Measurements from ENCODE around the gene RYR1. TPM values are rescaled to one million over a fixed set of nuclear protein-coding genes. Genes with fewer than 3 reads are reported as not detected.
"Not testable (repeated sequence)": the region's sequence is repeated elsewhere in the genome, so short reads cannot be mapped to it uniquely, and the experiment has no call there.

Gene RYR1
- total RNA-seq, 2 donors from 2014 or later = 0.33 to 1.0 TPM

DNA sequence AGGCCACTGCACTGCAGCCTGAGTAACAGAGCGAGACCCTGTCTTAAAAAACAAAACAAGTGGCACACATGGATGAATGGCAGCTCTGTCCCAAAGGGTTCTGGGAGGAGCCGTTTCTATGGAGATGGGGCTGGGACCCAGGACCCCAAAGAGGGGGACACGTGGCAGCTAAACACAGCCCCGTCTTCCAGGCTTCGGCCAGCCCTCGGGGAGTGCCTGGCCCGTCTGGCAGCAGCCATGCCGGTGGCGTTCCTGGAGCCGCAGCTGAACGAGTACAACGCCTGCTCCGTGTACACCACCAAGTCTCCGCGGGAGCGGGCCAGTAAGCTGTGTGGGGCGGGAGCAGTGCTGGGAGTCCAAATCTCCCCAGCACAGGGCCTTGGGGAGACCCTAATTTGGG, 82.4 kb downstream of the RYR1 start:
- TF ChIP-seq, protein P1, sequence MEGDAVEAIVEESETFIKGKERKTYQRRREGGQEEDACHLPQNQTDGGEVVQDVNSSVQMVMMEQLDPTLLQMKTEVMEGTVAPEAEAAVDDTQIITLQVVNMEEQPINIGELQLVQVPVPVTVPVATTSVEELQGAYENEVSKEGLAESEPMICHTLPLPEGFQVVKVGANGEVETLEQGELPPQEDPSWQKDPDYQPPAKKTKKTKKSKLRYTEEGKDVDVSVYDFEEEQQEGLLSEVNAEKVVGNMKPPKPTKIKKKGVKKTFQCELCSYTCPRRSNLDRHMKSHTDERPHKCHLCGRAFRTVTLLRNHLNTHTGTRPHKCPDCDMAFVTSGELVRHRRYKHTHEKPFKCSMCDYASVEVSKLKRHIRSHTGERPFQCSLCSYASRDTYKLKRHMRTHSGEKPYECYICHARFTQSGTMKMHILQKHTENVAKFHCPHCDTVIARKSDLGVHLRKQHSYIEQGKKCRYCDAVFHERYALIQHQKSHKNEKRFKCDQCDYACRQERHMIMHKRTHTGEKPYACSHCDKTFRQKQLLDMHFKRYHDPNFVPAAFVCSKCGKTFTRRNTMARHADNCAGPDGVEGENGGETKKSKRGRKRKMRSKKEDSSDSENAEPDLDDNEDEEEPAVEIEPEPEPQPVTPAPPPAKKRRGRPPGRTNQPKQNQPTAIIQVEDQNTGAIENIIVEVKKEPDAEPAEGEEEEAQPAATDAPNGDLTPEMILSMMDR (IDR thresholded peaks at IDR 0.05) = no peak
- TF ChIP-seq POLR2A (IDR thresholded peaks at IDR 0.05) = no peak
- DNase-seq = no peak

DNA sequence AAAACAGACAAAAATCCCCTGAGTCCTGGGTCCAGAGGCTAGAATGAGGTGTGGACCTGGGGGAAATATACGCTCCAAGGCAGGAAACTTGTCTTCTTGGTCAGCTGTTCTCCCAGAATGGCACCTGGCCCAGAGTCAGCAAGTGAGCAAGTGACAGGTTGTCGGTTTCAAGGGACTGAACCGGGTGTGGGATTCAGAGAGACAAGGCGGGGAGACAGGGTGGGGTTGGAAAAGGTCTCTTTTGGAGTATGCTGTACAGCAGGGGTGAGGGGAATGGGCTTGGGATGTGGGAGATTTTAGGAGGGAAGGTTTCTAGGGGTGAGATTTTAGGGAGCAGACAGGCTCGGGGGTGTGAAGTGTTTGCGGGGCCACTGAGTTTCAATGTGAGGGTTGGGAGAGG, 83.3 kb downstream of the RYR1 start:
- H3K9me3 ChIP-seq = no peaks in the 10 kb centered on the region
- ATAC-seq (no peak), DNase-seq (no peak)
- WGBS, 2 donors = 62 to 71% methylated on average over 6 of the region's 6 CpGs
- no peaks in the 10 kb centered on the region for H3K27me3 ChIP-seq
- no peak overlapping the region for H3K4me3 ChIP-seq
- no peak overlapping the region for H3K27ac ChIP-seq
- no peaks in the 10 kb centered on the region for H3K36me3 ChIP-seq (replicated peaks in 1 of 2; ENCODE audit: insufficient read depth in 1 of 2, low read depth in 2 of 2)
- H3K4me1 ChIP-seq = peaks cover 7% of the 10 kb centered on the region
- intact Hi-C loops (cut with DNase I) = loop anchor here (10.0 kb wide), 1 partner anchor 118 kb away; no protein-coding TSS in a partner anchor
- TF ChIP-seq, protein P1 (IDR thresholded peaks at IDR 0.05) = no peak
- TF ChIP-seq POLR2A (IDR thresholded peaks at IDR 0.05) = no peak

More for the DNA sequence above, 82.4 kb downstream of the RYR1 start:
- WGBS, 2 donors = 72 to 94% methylated on average over 7 to 17 of the region's 17 CpGs
- H3K9me3 ChIP-seq = no peaks in the 10 kb centered on the region
- intact Hi-C loops (cut with DNase I) = loop anchor here (10.0 kb wide), 1 partner anchor 119 kb away; no protein-coding TSS in a partner anchor
- ATAC-seq = no peak
- H3K36me3 ChIP-seq (replicated peaks in 1 of 2; ENCODE audit: insufficient read depth in 1 of 2, low read depth in 2 of 2) = no peaks in the 10 kb centered on the region
- H3K27me3 ChIP-seq = no peaks in the 10 kb centered on the region
- H3K27ac ChIP-seq = no peak overlapping the region
- no peak overlapping the region for H3K4me3 ChIP-seq
- peaks cover 7% of the 10 kb centered on the region for H3K4me1 ChIP-seq

DNA sequence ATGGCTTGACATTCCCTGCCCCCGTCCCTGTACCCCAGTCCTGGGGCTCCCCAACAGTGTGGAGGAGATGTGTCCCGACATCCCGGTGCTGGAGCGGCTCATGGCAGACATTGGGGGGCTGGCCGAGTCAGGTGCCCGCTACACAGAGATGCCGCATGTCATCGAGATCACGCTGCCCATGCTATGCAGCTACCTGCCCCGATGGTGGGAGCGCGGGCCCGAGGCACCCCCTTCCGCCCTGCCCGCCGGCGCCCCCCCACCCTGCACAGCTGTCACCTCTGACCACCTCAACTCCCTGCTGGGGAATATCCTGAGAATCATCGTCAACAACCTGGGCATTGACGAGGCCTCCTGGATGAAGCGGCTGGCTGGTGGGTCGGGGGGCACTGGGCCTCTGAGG, 83.8 kb downstream of the RYR1 start:
- TF ChIP-seq POLR2A (IDR thresholded peaks at IDR 0.05) = no peak
- TF ChIP-seq, protein P1 (IDR thresholded peaks at IDR 0.05) = no peak
- DNase-seq = no peak
- Histone ChIP-seq H3K4me1 (peaks cover 7% of the 10 kb centered on the region), H3K9me3 (no peaks in the 10 kb centered on the region), H3K36me3 (replicated peaks in 1 of 2; ENCODE audit: insufficient read depth in 1 of 2, low read depth in 2 of 2) (no peaks in the 10 kb centered on the region), H3K4me3 (no peak overlapping the region), H3K27ac (no peak overlapping the region), H3K27me3 (no peaks in the 10 kb centered on the region)
- 59 to 72% methylated on average over 4 to 20 of the region's 21 CpGs for WGBS, 2 donors
- intact Hi-C loops (cut with DNase I) = loop anchor here (10.0 kb wide), 1 partner anchor 117 kb away; no protein-coding TSS in a partner anchor
- no peak for ATAC-seq

DNA sequence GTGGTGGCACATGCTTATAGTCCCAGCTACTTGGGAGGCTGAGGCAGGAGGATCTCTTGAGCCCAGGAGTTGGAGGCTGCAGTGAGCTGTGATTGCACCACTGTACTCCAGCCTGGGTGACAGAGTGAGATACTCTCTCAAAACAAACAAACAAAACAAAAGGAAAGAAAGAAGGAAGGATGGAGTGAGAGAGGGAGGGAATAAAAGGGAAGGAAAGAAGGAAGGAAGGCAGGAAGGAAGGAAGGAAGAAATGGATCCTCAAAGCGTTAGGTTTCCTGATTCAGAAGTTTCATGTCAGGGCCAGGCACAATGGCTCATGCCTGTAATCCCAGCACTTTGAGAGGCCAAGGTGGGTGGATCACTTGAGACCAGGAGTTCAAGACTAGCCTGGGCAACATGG, 84.5 kb downstream of the RYR1 start:
- WGBS, 2 donors = 75 to 88% methylated on average over 1 of the region's 1 CpG
- H3K27ac ChIP-seq; DNase-seq; ATAC-seq; H3K27me3 ChIP-seq; H3K36me3 ChIP-seq (replicated peaks in 1 of 2; ENCODE audit: insufficient read depth in 1 of 2, low read depth in 2 of 2); H3K4me3 ChIP-seq; H3K9me3 ChIP-seq; H3K4me1 ChIP-seq: not testable (repeated sequence)
- intact Hi-C loops (cut with DNase I) = loop anchor here (10.0 kb wide), 1 partner anchor 117 kb away; no protein-coding TSS in a partner anchor

DNA sequence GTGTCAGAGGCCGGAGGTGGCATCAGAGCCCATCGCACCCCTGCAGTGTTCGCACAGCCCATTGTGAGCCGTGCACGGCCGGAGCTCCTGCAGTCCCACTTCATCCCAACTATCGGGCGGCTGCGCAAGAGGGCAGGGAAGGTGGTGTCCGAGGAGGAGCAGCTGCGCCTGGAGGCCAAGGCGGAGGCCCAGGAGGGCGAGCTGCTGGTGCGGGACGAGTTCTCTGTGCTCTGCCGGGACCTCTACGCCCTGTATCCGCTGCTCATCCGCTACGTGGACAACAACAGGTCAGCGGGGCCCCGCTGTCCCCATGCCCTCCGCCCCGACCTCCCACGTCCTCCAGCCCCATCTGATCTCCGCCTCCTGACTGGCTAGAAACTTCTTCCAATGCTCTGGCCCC, 85.7 kb downstream of the RYR1 start:
- intact Hi-C loops (cut with DNase I) = loop anchor here (10.0 kb wide), 1 partner anchor 116 kb away; no protein-coding TSS in a partner anchor
- TF ChIP-seq POLR2A (IDR thresholded peaks at IDR 0.05) = no peak
- TF ChIP-seq, protein P1 (IDR thresholded peaks at IDR 0.05) = no peak
- no peak overlapping the region for H3K27ac ChIP-seq
- no peak overlapping the region for H3K4me3 ChIP-seq
- H3K9me3 ChIP-seq = no peaks in the 10 kb centered on the region
- no peak for ATAC-seq
- no peaks in the 10 kb centered on the region for H3K36me3 ChIP-seq (replicated peaks in 1 of 2; ENCODE audit: insufficient read depth in 1 of 2, low read depth in 2 of 2)
- no peaks in the 10 kb centered on the region for H3K27me3 ChIP-seq
- H3K4me1 ChIP-seq = peaks cover 7% of the 10 kb centered on the region
- DNase-seq = no peak
- WGBS, 2 donors = 85 to 88% methylated on average over 17 to 25 of the region's 26 CpGs

All from body of pancreas (tissue), 4 donors.